Cerebellar nuclear complex (tissue), 1 donor: ENCODE measurements around the gene PNRC1.
"Not testable (repeated sequence)": the region's sequence is repeated elsewhere in the genome, so short reads cannot be mapped to it uniquely, and the experiment has no call there.

Experiments
- DNase-seq, 2 experiments: peaks; one replicate each; lab custom pipeline; 2025; lab: John Stamatoyannopoulos, UW

PNRC1 gene

GRCh38 chr6:89080281-89081128 lies at the start of gene PNRC1:
Gene PNRC1 (plus strand): TSS chr6:89080751. CDS start chr6:89080895, 144 bp downstream.
- peak; percentile 96 to 99 for DNase-seq

GRCh38 chr6:89032599-89032998 lies 48.0 kb upstream of the PNRC1 start:
- no peak for DNase-seq

GRCh38 chr6:89033461-89033860 lies 47.1 kb upstream of the PNRC1 start:
- no peak for DNase-seq

- DNase-seq: not testable (repeated sequence)
Observed at GRCh38 chr6:89034116-89034515, 46.4 kb upstream of the PNRC1 start.

GRCh38 chr6:89034586-89035251 lies 45.8 kb upstream of the PNRC1 start:
- no peak for DNase-seq

GRCh38 chr6:89035252-89036101 lies 45.1 kb upstream of the PNRC1 start:
- DNase-seq: no peak

GRCh38 chr6:89037141-89037900 lies 43.2 kb upstream of the PNRC1 start:
- DNase-seq: no peak

GRCh38 chr6:89037901-89038293 lies 42.7 kb upstream of the PNRC1 start:
- not testable (repeated sequence) for DNase-seq

- DNase-seq: no peak
Observed at GRCh38 chr6:89042664-89043063, 37.9 kb upstream of the PNRC1 start.

GRCh38 chr6:89044328-89045010 lies 36.1 kb upstream of the PNRC1 start:
- DNase-seq: no peak

- DNase-seq: no peak
Observed at GRCh38 chr6:89045011-89045387, 35.6 kb upstream of the PNRC1 start.

GRCh38 chr6:89045576-89045975 lies 35.0 kb upstream of the PNRC1 start:
- DNase-seq: no peak

- no peak for DNase-seq
Observed at GRCh38 chr6:89047473-89047872, 33.1 kb upstream of the PNRC1 start.

GRCh38 chr6:89048288-89048923 lies 32.1 kb upstream of the PNRC1 start:
- no peak for DNase-seq

GRCh38 chr6:89048985-89049384 lies 31.6 kb upstream of the PNRC1 start:
- DNase-seq: no peak

- DNase-seq: no peak
Observed at GRCh38 chr6:89050155-89050554, 30.4 kb upstream of the PNRC1 start.

- DNase-seq: no peak
Observed at GRCh38 chr6:89050697-89051096, 29.9 kb upstream of the PNRC1 start.

- no peak for DNase-seq
Observed at GRCh38 chr6:89051676-89052075, 28.9 kb upstream of the PNRC1 start.

- DNase-seq: no peak
Observed at GRCh38 chr6:89054208-89054607, 26.3 kb upstream of the PNRC1 start.

GRCh38 chr6:89057759-89058158 lies 22.8 kb upstream of the PNRC1 start:
- DNase-seq: no peak

- no peak for DNase-seq
Observed at GRCh38 chr6:89058627-89059026, 21.9 kb upstream of the PNRC1 start.
